Neuronal stem cell (in vitro differentiated cells): ENCODE measurements around the gene DTHD1.

Source experiments
- DNase-seq: peaks from one replicate; pipeline ENCODE4 v3.0.0-alpha.2; 2013; ENCODE audit warnings: low spot score
- H2AFZ ChIP-seq: one replicate; pipeline ENCODE4 v1.6.1; 2013; ENCODE audit warnings: mild to moderate bottlenecking, low read length, inconsistent platforms
- H2AK5ac ChIP-seq: 2 replicates; pipeline ENCODE4 v1.6.1; 2013; ENCODE audit warnings: low read depth, mild to moderate bottlenecking, inconsistent platforms, low read length, moderate library complexity, mixed read lengths
- H2BK120ac ChIP-seq: 2 replicates; pipeline ENCODE4 v1.6.1; 2013; ENCODE audit warnings: low read depth, mild to moderate bottlenecking, inconsistent platforms, low read length, moderate library complexity, mixed read lengths
- H2BK12ac ChIP-seq: one replicate; pipeline ENCODE4 v1.6.1; 2013; ENCODE audit warnings: low read length, inconsistent platforms
- H2BK15ac ChIP-seq: 2 replicates; pipeline ENCODE4 v1.6.1; 2013; ENCODE audit warnings: mild to moderate bottlenecking, low read length, inconsistent platforms, mixed read lengths
- H2BK5ac ChIP-seq: one replicate; pipeline ENCODE4 v1.6.1; 2013; ENCODE audit warnings: inconsistent platforms, mild to moderate bottlenecking, low read length, moderate library complexity
- H3K14ac ChIP-seq: one replicate; pipeline ENCODE4 v1.6.1; 2013; ENCODE audit warnings: low read length, inconsistent platforms
- H3K18ac ChIP-seq: 2 replicates; pipeline ENCODE4 v1.6.1; 2013; ENCODE audit warnings: low read length, inconsistent platforms
- H3K23ac ChIP-seq: 2 replicates; pipeline ENCODE4 v1.6.1; 2013; ENCODE audit warnings: low read depth, mild to moderate bottlenecking, mixed read lengths, low read length, inconsistent platforms; ENCODE audit not compliant: poor library complexity
- H3K27ac ChIP-seq: replicated peaks from 3 replicates; pipeline ENCODE4 v1.5.1; 2013; ENCODE audit warnings: low read length, inconsistent platforms
- H3K27me3 ChIP-seq, 3 experiments: 2 replicates each; pipeline ENCODE4 v1.6.1; 2013; ENCODE audit warnings: low read length in 3 of 3, mild to moderate bottlenecking in 2 of 3, inconsistent platforms in 1 of 3, low read depth in 1 of 3, mixed read lengths in 1 of 3, moderate library complexity in 1 of 3; ENCODE audit not compliant: control insufficient read depth in 3 of 3, insufficient read depth in 3 of 3
- H3K36me3 ChIP-seq, 2 donors: replicated peaks in 1 of 2; 2 replicates each; pipeline ENCODE4 v1.6.1; 2013; ENCODE audit warnings: low read length in 2 of 2; ENCODE audit not compliant: control insufficient read depth in 2 of 2, insufficient read depth in 2 of 2
- H3K4ac ChIP-seq: 2 replicates; pipeline ENCODE4 v1.6.1; 2013; ENCODE audit warnings: inconsistent platforms, mild to moderate bottlenecking, low read length, moderate library complexity
- H3K4me1 ChIP-seq, 2 donors: 1 replicate in 1 of 2; 2 replicates in 1 of 2; pipeline ENCODE4 v1.6.1; 2013; ENCODE audit warnings: low read length in 2 of 2, low read depth in 1 of 2; ENCODE audit not compliant: control insufficient read depth in 2 of 2, insufficient read depth in 1 of 2
- H3K4me2 ChIP-seq: one replicate; pipeline ENCODE4 v1.6.1; 2013; ENCODE audit warnings: mild to moderate bottlenecking, low read length, inconsistent platforms; ENCODE audit not compliant: insufficient read depth, poor library complexity, severe bottlenecking
- H3K4me3 ChIP-seq, 2 donors: 2 replicates each; pipeline ENCODE4 v1.5.1; 2013; ENCODE audit warnings: low read length in 2 of 2, mild to moderate bottlenecking in 2 of 2, inconsistent platforms in 1 of 2, moderate library complexity in 1 of 2
- H3K79me1 ChIP-seq: one replicate; pipeline ENCODE4 v1.6.1; 2013; ENCODE audit warnings: low read depth, mild to moderate bottlenecking, inconsistent platforms, low read length, moderate library complexity
- H3K9ac ChIP-seq: one replicate; pipeline ENCODE4 v1.6.1; 2013; ENCODE audit warnings: mild to moderate bottlenecking, low read depth, low read length, inconsistent platforms; ENCODE audit not compliant: poor library complexity
- H3K9me3 ChIP-seq, 2 donors: replicated peaks in 1 of 2; 2 replicates each; pipeline versions ENCODE3 to v1.6.1; 2013; ENCODE audit warnings: low read length in 2 of 2, mild to moderate bottlenecking in 2 of 2, inconsistent platforms in 1 of 2, low read depth in 1 of 2, mixed read lengths in 1 of 2, moderate library complexity in 1 of 2; ENCODE audit not compliant: control insufficient read depth in 2 of 2, insufficient read depth in 1 of 2
- H4K8ac ChIP-seq: one replicate; pipeline ENCODE4 v1.6.1; 2013; ENCODE audit warnings: low read depth, mild to moderate bottlenecking, inconsistent platforms, low read length, moderate library complexity
- H4K91ac ChIP-seq: one replicate; pipeline ENCODE4 v1.6.1; 2013; ENCODE audit warnings: low read length, low read depth, mild to moderate bottlenecking, inconsistent platforms; ENCODE audit not compliant: poor library complexity
- WGBS, 2 donors: extraction: QIAGEN DNeasy Blood & Tissue Kit; methylation state at CpG; one replicate each; pipeline ENCODE4 v1.1.7; 2013; ENCODE audit warnings: missing lambda C conversion rate in 2 of 2, mixed read lengths in 1 of 2; ENCODE audit not compliant: insufficient read length in 2 of 2, insufficient replicate concordance in 1 of 2; ENCODE audit errors: extremely low coverage in 2 of 2; 5-methylcytosine and 5-hydroxymethylcytosine counted together

Gene DTHD1

GRCh38 chr4:36285784-36286480 lies 4.5 kb downstream of the DTHD1 start:
- no peak overlapping the region for H3K14ac ChIP-seq
- H3K4me3 ChIP-seq, result no peak overlapping the region
- no peak overlapping the region for H2BK5ac ChIP-seq
- no peaks in the 10 kb centered on the region for H3K79me1 ChIP-seq
- H4K91ac ChIP-seq, result no peak overlapping the region
- no peaks in the 10 kb centered on the region for H3K9me3 ChIP-seq
- no peak overlapping the region for H3K9ac ChIP-seq
- H2AK5ac ChIP-seq, result no peak overlapping the region
- H2AFZ ChIP-seq, result no peak overlapping the region
- no peak overlapping the region for H3K18ac ChIP-seq
- no peak overlapping the region for H2BK120ac ChIP-seq
- no peak overlapping the region for H2BK12ac ChIP-seq
- no peak overlapping the region for H4K8ac ChIP-seq
- H3K4me1 ChIP-seq, result peaks cover 0 to 17% of the 10 kb centered on the region in 2 donors
- no peaks in the 10 kb centered on the region for H3K27me3 ChIP-seq
- H3K4me2 ChIP-seq, result no peak overlapping the region
- H3K23ac ChIP-seq, result no peak overlapping the region
- no peak overlapping the region for H3K27ac ChIP-seq
- DNase-seq, result no peak
- no peak overlapping the region for H3K4ac ChIP-seq
- no CpG with 5 or more reads among the region's 6 CpGs for WGBS, 2 donors
- no peaks in the 10 kb centered on the region for H3K36me3 ChIP-seq
- H2BK15ac ChIP-seq, result no peak overlapping the region

- no peak overlapping the region for H3K4me2 ChIP-seq
- H2BK12ac ChIP-seq, result no peak overlapping the region
- H2BK15ac ChIP-seq, result no peak overlapping the region
- H4K91ac ChIP-seq, result no peak overlapping the region
- H3K27me3 ChIP-seq, result no peaks in the 10 kb centered on the region
- H2BK5ac ChIP-seq, result no peak overlapping the region
- H3K23ac ChIP-seq, result no peak overlapping the region
- no peak overlapping the region for H3K18ac ChIP-seq
- DNase-seq, result no peak
- no peak overlapping the region for H3K4me3 ChIP-seq
- H3K27ac ChIP-seq, result no peak overlapping the region
- H2AFZ ChIP-seq, result no peak overlapping the region
- no peaks in the 10 kb centered on the region for H3K36me3 ChIP-seq
- H3K9ac ChIP-seq, result no peak overlapping the region
- no peak overlapping the region for H3K4ac ChIP-seq
- peaks cover 0 to 17% of the 10 kb centered on the region in 2 donors for H3K4me1 ChIP-seq
- no peak overlapping the region for H2BK120ac ChIP-seq
- no CpG with 5 or more reads among the region's 4 CpGs for WGBS, 2 donors
- no peaks in the 10 kb centered on the region for H3K9me3 ChIP-seq
- H3K14ac ChIP-seq, result no peak overlapping the region
- H4K8ac ChIP-seq, result no peak overlapping the region
- H2AK5ac ChIP-seq, result no peak overlapping the region
- no peaks in the 10 kb centered on the region for H3K79me1 ChIP-seq
These were observed 5.1 kb downstream of the DTHD1 start for GRCh38 chr4:36286481-36286871.

DNA sequence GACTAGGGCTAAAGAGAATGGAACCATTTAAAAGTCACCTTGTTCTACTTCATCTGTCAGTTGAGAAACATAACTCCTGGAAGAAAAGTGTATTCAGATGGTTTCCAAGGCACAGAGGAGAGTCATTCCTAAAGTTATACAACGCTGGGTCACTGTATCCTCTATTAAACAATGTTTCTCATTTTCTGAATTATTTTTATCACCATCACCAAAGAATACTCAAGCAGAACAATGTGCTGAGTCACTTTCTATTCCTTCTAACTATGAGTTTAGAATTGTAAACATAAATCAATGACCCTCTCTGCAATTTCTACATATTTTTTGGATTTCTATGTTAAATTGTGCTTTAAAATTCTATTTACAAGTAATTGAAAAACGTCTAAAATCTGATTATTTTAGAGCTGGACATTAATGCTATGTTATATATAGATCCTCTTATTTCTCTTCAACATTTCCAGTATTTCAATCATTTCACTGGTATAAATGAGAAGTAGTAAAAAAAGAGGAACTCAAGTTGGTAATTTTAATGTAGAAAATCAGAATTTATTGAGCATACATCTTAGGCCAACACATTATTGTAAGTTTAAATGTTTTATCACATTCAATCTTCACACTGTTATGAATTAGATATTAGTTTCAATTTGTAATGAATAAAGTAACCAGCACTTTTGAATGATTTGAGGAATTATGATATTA lies 7.5 kb downstream of the DTHD1 start:
- no peak overlapping the region for H3K9ac ChIP-seq
- H2AK5ac ChIP-seq, result no peak overlapping the region
- no peak overlapping the region for H2BK15ac ChIP-seq
- no peaks in the 10 kb centered on the region for H3K79me1 ChIP-seq
- no peak overlapping the region for H3K4ac ChIP-seq
- no peak overlapping the region for H3K14ac ChIP-seq
- peaks cover 0 to 8% of the 10 kb centered on the region in 2 donors for H3K4me1 ChIP-seq
- no peak overlapping the region for H3K18ac ChIP-seq
- no peaks in the 10 kb centered on the region for H3K9me3 ChIP-seq
- DNase-seq, result no peak
- no peak overlapping the region for H2AFZ ChIP-seq
- H3K4me2 ChIP-seq, result no peak overlapping the region
- no peaks in the 10 kb centered on the region for H3K36me3 ChIP-seq
- H2BK12ac ChIP-seq, result no peak overlapping the region
- H4K91ac ChIP-seq, result no peak overlapping the region
- no peak overlapping the region for H3K4me3 ChIP-seq
- H3K27me3 ChIP-seq, result no peaks in the 10 kb centered on the region
- no peak overlapping the region for H2BK5ac ChIP-seq
- no peak overlapping the region for H4K8ac ChIP-seq
- no peak overlapping the region for H3K23ac ChIP-seq
- WGBS, 2 donors, result no CpG with 5 or more reads among the region's 2 CpGs
- no peak overlapping the region for H2BK120ac ChIP-seq
- H3K27ac ChIP-seq, result no peak overlapping the region

DNA sequence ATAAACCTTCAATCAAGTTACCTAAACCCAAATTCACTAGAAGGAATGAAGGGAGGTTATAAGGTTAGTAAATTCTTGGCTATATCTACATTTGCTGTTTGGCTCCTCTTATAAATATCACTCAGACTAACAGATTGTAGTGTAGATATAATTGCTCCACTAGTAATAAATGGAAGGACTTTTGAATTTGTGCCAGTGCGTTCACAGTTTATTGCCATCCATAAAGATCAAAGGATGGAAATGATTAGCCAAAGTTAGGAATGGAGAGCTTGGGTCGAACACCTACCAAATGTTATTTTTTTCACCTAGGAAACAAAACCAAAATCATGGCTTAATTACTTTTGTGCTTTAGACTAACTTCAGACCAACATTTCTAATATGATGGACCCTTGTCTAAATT lies 9.2 kb downstream of the DTHD1 start:
- no peak overlapping the region for H3K4me3 ChIP-seq
- H3K23ac ChIP-seq, result no peak overlapping the region
- no peak overlapping the region for H4K91ac ChIP-seq
- H3K4ac ChIP-seq, result no peak overlapping the region
- no peak overlapping the region for H3K27ac ChIP-seq
- no peaks in the 10 kb centered on the region for H3K79me1 ChIP-seq
- no peaks in the 10 kb centered on the region for H3K27me3 ChIP-seq
- no CpG with 5 or more reads among the region's 2 CpGs for WGBS, 2 donors
- no peak overlapping the region for H3K4me2 ChIP-seq
- no peak overlapping the region for H2BK12ac ChIP-seq
- no peak for DNase-seq
- H3K4me1 ChIP-seq, result no peaks in the 10 kb centered on the region
- H3K14ac ChIP-seq, result no peak overlapping the region
- H3K36me3 ChIP-seq, result no peaks in the 10 kb centered on the region
- no peak overlapping the region for H2BK120ac ChIP-seq
- no peak overlapping the region for H3K9ac ChIP-seq
- no peak overlapping the region for H2AK5ac ChIP-seq
- no peak overlapping the region for H2BK5ac ChIP-seq
- H2AFZ ChIP-seq, result no peak overlapping the region
- no peak overlapping the region for H2BK15ac ChIP-seq
- H3K18ac ChIP-seq, result no peak overlapping the region
- no peaks in the 10 kb centered on the region for H3K9me3 ChIP-seq
- no peak overlapping the region for H4K8ac ChIP-seq
